ENCODE measurements around the gene DDX10.

DNA sequence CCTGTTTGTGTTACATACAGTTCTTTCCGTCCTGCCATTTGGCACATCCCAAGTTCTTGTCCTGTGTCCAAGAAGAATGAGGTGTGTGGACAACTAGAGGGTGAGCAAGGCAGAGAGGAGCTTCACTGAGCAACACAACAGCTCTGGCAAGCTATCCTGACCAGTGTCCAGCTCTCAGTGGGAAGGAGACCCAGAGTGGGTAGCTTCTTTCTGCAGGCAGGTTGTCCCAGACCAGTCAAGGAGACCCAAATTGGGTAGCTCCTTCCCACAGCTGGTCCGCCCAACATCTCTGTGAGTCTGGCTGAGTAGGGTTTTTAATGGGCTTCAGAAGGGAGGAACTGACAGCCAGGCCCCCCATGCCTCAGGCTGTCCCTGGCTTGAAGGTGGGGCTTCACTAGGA lies 36.1 kb upstream of the DDX10 start:
- TF ChIP-seq, protein P1, sequence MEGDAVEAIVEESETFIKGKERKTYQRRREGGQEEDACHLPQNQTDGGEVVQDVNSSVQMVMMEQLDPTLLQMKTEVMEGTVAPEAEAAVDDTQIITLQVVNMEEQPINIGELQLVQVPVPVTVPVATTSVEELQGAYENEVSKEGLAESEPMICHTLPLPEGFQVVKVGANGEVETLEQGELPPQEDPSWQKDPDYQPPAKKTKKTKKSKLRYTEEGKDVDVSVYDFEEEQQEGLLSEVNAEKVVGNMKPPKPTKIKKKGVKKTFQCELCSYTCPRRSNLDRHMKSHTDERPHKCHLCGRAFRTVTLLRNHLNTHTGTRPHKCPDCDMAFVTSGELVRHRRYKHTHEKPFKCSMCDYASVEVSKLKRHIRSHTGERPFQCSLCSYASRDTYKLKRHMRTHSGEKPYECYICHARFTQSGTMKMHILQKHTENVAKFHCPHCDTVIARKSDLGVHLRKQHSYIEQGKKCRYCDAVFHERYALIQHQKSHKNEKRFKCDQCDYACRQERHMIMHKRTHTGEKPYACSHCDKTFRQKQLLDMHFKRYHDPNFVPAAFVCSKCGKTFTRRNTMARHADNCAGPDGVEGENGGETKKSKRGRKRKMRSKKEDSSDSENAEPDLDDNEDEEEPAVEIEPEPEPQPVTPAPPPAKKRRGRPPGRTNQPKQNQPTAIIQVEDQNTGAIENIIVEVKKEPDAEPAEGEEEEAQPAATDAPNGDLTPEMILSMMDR (IDR thresholded peaks at IDR 0.05; ENCODE audit: insufficient read depth, low read length): no peak
- TF ChIP-seq, protein P2, sequence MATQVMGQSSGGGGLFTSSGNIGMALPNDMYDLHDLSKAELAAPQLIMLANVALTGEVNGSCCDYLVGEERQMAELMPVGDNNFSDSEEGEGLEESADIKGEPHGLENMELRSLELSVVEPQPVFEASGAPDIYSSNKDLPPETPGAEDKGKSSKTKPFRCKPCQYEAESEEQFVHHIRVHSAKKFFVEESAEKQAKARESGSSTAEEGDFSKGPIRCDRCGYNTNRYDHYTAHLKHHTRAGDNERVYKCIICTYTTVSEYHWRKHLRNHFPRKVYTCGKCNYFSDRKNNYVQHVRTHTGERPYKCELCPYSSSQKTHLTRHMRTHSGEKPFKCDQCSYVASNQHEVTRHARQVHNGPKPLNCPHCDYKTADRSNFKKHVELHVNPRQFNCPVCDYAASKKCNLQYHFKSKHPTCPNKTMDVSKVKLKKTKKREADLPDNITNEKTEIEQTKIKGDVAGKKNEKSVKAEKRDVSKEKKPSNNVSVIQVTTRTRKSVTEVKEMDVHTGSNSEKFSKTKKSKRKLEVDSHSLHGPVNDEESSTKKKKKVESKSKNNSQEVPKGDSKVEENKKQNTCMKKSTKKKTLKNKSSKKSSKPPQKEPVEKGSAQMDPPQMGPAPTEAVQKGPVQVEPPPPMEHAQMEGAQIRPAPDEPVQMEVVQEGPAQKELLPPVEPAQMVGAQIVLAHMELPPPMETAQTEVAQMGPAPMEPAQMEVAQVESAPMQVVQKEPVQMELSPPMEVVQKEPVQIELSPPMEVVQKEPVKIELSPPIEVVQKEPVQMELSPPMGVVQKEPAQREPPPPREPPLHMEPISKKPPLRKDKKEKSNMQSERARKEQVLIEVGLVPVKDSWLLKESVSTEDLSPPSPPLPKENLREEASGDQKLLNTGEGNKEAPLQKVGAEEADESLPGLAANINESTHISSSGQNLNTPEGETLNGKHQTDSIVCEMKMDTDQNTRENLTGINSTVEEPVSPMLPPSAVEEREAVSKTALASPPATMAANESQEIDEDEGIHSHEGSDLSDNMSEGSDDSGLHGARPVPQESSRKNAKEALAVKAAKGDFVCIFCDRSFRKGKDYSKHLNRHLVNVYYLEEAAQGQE (IDR thresholded peaks at IDR 0.05; ENCODE audit: insufficient replicate concordance, low read depth): no peak
- TF ChIP-seq GABPA (IDR thresholded peaks at IDR 0.05; ENCODE audit: low read depth) (no peak), POLR2AphosphoS5 (IDR thresholded peaks at IDR 0.05; ENCODE audit: low read depth) (no peak)

All from HL-60 (cell line).